Ascending aorta (tissue), 2 donors: ENCODE measurements around the gene PXDC1. TPM values are rescaled to one million over a fixed set of nuclear protein-coding genes. Genes with fewer than 3 reads are reported as not detected.
"Not testable (repeated sequence)": the region's sequence is repeated elsewhere in the genome, so short reads cannot be mapped to it uniquely, and the experiment has no call there.

Experiments
- DNase-seq, 2 donors: peaks; one replicate each; pipeline ENCODE4 v3.0.0-alpha.2; 2019; ENCODE audit warnings: low spot score in 2 of 2
- H3K27ac ChIP-seq, 2 donors: fragments of 200-600 bp; sonication (generic); one replicate each; pipeline ENCODE4 v1.5.1; 2016 to 2017; ENCODE audit warnings: mild to moderate bottlenecking in 1 of 2
- H3K27me3 ChIP-seq: fragments of 200-600 bp; sonication (generic); one replicate; pipeline ENCODE4 v1.5.1; 2017
- H3K36me3 ChIP-seq, 2 donors: fragments of 200-600 bp; sonication (generic); one replicate each; pipeline ENCODE4 v1.5.1; 2016
- H3K4me1 ChIP-seq, 2 donors: fragments of 200-600 bp; sonication (generic); one replicate each; pipeline ENCODE4 v1.5.1; 2016 to 2017; ENCODE audit warnings: mild to moderate bottlenecking in 1 of 2
- H3K4me3 ChIP-seq, 2 donors: fragments of 200-600 bp; sonication (generic); one replicate each; pipeline ENCODE4 v1.5.1; 2016 to 2017; ENCODE audit warnings: mild to moderate bottlenecking in 1 of 2
- H3K9me3 ChIP-seq, 2 donors: fragments of 200-600 bp; sonication (generic); one replicate each; pipeline ENCODE4 v1.5.1; 2016
- CTCF ChIP-seq, 3 experiments: fragments of 200-600 bp in 2 of 3; fragments of 450-650 bp in 1 of 3; sonication (generic) in 2 of 3; IDR thresholded peaks; one replicate each; pipeline ENCODE4 v1.5.1; 2016 to 2019; ENCODE audit warnings: antibody characterized with exemption in 3 of 3, mild to moderate bottlenecking in 1 of 3, moderate library complexity in 1 of 3
- intact Hi-C: fragments of 100-400 bp; cut with DNase I; formaldehyde crosslinking; loops from one replicate; pipeline ENCODE4 v1.15.1; 2023
- total RNA-seq: library from RNA; depleted of rRNA; stranded (reverse); fragments of >200 nt; gene quantifications from one replicate; pipeline ENCODE4 v1.1.0, GENCODE V29; 2016

Gene PXDC1
- total RNA-seq, 1 donor from 2014 or later: 310 TPM

- TF ChIP-seq CTCF (IDR thresholded peaks at IDR 0.05): no peak
- no peak for DNase-seq
- H3K4me3 ChIP-seq: no peak overlapping the region
- intact Hi-C loops: no loop called here
- no peaks in the 10 kb centered on the region for H3K36me3 ChIP-seq
- peaks cover 5 to 21% of the 10 kb centered on the region in 2 donors for H3K4me1 ChIP-seq
- no peak overlapping the region for H3K27ac ChIP-seq
- H3K27me3 ChIP-seq: no peaks in the 10 kb centered on the region
- no peaks in the 10 kb centered on the region for H3K9me3 ChIP-seq
These were observed 17.0 kb upstream of the PXDC1 start for GRCh38 chr6:3768502-3768901.

- intact Hi-C loops, H3K4me3 ChIP-seq: not testable (repeated sequence)
These were observed 16.0 kb upstream of the PXDC1 start for GRCh38 chr6:3767483-3767882.

GRCh38 chr6:3766214-3766613 is 14.7 kb upstream of the PXDC1 start:
- H3K36me3 ChIP-seq: no peaks in the 10 kb centered on the region
- DNase-seq: peak in 1 of 2 donors; percentile 67
- TF ChIP-seq CTCF (IDR thresholded peaks at IDR 0.05): no peak
- no peaks in the 10 kb centered on the region for H3K9me3 ChIP-seq
- H3K27me3 ChIP-seq: no peaks in the 10 kb centered on the region
- peak overlapping the region; percentile 76 to 80 for H3K27ac ChIP-seq
- H3K4me1 ChIP-seq: peaks cover 5 to 27% of the 10 kb centered on the region in 2 donors
- H3K4me3 ChIP-seq: peak overlapping the region in 1 of 2 donors; percentile 15
- intact Hi-C loops: no loop called here

More at GRCh38 chr6:3767483-3767882, 16.0 kb upstream of the PXDC1 start:
- H3K36me3 ChIP-seq, H3K9me3 ChIP-seq, H3K27me3 ChIP-seq: not testable (repeated sequence)
- Histone ChIP-seq H3K4me1 (peaks cover 5 to 24% of the 10 kb centered on the region in 2 donors), H3K27ac (peak overlapping the region; percentile 76 to 80)
- peak in 1 of 2 donors; percentile 65 for DNase-seq

- peaks cover 5 to 27% of the 10 kb centered on the region in 2 donors for H3K4me1 ChIP-seq
- intact Hi-C loops: no loop called here
- H3K36me3 ChIP-seq: no peaks in the 10 kb centered on the region
- H3K4me3 ChIP-seq: no peak overlapping the region
- no peak for DNase-seq
- no peaks in the 10 kb centered on the region for H3K27me3 ChIP-seq
- H3K9me3 ChIP-seq: no peaks in the 10 kb centered on the region
- H3K27ac ChIP-seq: peak overlapping the region; percentile 76 to 80
- TF ChIP-seq CTCF (IDR thresholded peaks at IDR 0.05): no peak
These were observed 13.9 kb upstream of the PXDC1 start for GRCh38 chr6:3765415-3765814.

GRCh38 chr6:3764516-3765335 is 13.2 kb upstream of the PXDC1 start:
- intact Hi-C loops: no loop called here
- Histone ChIP-seq H3K4me3 (no peak overlapping the region), H3K36me3 (no peaks in the 10 kb centered on the region), H3K9me3 (no peaks in the 10 kb centered on the region), H3K27ac (peak overlapping the region; percentile 76 to 80), H3K27me3 (no peaks in the 10 kb centered on the region), H3K4me1 (peaks cover 5 to 32% of the 10 kb centered on the region in 2 donors)
- no peak for TF ChIP-seq CTCF (IDR thresholded peaks at IDR 0.05)
- DNase-seq: peak in 1 of 2 donors; percentile 45

GRCh38 chr6:3762852-3763251 is 11.3 kb upstream of the PXDC1 start:
- no peaks in the 10 kb centered on the region for H3K9me3 ChIP-seq
- no peak for TF ChIP-seq CTCF (IDR thresholded peaks at IDR 0.05)
- peak in 1 of 2 donors; percentile 4 for DNase-seq
- no peak overlapping the region for H3K4me3 ChIP-seq
- no peaks in the 10 kb centered on the region for H3K27me3 ChIP-seq
- no peaks in the 10 kb centered on the region for H3K36me3 ChIP-seq
- H3K4me1 ChIP-seq: peaks cover 5 to 41% of the 10 kb centered on the region in 2 donors
- intact Hi-C loops: no loop called here
- no peak overlapping the region for H3K27ac ChIP-seq
